DMS 273 (cell line): ENCODE measurements around the gene SLC26A5.
"Not testable (repeated sequence)": the region's sequence is repeated elsewhere in the genome, so short reads cannot be mapped to it uniquely, and the experiment has no call there.

ENCODE experiments used
- DNase-seq: peaks from one replicate; lab custom pipeline; 2025; ENCODE audit not compliant: unreplicated experiment; lab: John Stamatoyannopoulos, UW

Gene SLC26A5

GRCh38 chr7:103405789-103406613, 40.0 kb downstream of the SLC26A5 start:
- DNase-seq, result peak; percentile 40

DNA sequence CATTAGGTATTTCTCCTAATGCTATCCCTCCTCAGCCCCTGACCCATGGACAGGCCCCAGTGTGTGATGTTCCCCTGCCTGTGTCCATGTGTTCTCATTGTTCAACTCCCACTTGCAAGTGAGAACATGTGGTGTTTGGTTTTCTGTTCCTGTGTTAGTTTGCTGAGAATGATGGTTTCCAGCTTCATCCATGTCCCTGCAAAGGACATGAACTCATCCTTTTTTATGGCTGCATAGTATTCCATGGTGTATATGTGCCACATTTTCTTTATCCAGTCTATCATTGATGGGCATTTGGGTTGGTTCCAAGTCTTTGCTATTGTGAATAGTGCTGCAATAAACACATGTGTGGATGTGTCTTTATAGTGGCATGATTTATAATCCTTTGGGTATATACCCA, 46.3 kb downstream of the SLC26A5 start:
- not testable (repeated sequence) for DNase-seq

DNA sequence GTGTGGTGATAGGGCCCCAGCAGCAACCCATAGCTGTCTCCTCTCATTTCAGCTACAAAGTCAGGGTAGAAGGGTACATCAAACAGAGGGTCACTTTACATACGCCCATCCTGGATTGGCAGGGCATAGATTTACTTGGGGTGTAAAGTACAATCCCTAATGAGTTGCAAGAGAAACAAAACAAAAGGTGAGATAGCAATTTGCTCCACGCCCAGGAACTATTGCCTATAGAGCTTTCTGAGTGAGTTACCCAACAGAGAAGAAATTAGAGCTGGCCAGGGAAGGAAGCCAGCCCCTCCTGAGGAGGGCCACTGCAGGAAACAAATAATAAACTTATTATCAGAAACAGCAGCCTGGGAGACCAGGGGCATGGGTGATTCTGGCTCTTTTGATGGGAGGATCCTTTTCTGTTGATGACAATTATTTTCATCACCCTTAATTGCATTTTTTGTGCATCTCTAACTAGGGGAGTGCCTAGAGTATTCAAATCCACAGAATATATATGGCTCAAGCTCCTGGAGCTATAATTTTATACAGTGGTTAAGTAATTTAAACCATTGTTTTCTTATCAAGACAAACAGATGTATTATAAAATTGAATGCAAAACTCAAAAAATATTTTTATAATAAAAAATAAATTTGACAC, 47.4 kb downstream of the SLC26A5 start:
- no peak for DNase-seq

DNA sequence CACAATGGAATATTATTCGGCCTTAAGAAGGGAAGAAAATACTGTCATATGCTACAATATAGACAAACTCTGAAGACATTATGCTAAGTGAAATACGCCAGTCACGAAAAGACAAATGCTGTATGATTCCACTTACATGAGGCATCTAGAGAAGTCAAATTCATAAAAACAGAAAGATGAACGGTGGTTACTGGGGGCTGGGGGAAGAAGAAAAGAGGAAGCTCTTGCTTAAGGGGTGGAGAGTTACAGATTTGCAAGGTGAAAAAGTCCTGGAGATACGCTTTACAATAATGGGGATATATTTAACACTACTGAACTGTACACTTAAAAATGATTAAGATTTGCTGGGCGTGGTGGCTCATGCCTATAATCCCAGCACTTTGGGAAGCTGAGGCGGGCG, 49.5 kb downstream of the SLC26A5 start:
- DNase-seq, result no peak

- DNase-seq, result no peak
These were observed 50.9 kb downstream of the SLC26A5 start for GRCh38 chr7:103395071-103395470.

- DNase-seq, result no peak
These were observed 51.4 kb downstream of the SLC26A5 start for GRCh38 chr7:103394566-103394965.

DNA sequence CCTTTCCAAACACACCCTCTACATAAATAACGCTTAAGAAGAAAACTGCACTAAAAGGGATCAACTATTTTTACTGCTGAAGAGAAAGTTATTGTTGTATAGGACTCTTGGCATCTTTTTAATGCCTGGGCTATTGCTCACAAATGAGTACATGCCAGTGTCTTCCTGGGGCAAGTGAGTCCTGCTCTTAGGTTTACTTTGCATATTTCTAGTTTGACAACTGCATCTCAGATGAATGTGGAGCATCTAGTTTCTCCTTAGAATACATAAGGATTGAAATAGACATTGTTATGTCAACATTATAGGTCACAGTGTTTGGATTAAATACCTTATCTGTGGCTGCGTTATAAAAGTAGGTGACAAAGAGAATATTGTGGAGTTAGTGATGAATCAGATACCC, 54.0 kb downstream of the SLC26A5 start:
- DNase-seq, result no peak

GRCh38 chr7:103391150-103391549, 54.9 kb downstream of the SLC26A5 start:
- no peak for DNase-seq

DNA sequence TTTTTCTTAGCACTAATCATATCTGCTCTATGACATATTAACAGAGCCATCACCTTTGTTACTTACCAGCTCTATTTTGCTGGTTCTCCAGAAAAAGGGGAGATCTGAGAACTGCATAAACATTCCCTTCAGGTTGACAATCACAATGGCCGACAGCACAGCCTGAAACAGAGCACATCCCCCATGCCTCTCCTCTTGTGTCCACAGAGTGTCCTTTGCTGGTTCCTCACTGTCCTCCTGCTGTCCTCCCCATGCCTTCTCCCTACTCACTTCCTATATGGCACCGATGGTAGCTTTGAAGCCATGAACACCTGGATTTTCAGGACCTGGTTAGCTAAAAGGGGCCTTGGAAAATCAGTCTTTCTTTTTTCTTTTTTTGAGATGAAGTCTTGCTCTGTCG, 56.7 kb downstream of the SLC26A5 start:
- no peak for DNase-seq

GRCh38 chr7:103388469-103389140, 57.4 kb downstream of the SLC26A5 start:
- DNase-seq, result no peak

- DNase-seq, result no peak
These were observed 58.8 kb downstream of the SLC26A5 start for GRCh38 chr7:103387242-103387641.

DNA sequence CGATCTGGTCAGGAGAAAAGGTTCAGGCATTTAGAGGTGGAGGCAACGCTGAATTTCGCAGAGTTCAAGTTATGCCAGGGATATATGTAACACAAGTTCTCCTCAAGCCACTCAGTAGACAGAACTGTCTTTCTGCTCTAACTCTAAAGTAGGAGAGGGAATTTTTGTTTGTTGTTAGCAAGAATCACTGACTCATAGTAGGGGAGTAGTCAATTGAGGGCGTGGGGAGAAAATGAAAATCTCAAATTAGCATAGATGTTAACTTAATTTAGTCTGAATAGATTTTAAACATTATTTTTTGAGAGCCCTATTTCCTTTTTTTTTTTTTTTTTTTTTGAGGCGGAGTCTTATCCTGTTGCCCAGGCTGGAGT, 64.0 kb downstream of the SLC26A5 start:
- DNase-seq, result no peak

GRCh38 chr7:103381280-103382031, 64.6 kb downstream of the SLC26A5 start:
- no peak for DNase-seq

DNA sequence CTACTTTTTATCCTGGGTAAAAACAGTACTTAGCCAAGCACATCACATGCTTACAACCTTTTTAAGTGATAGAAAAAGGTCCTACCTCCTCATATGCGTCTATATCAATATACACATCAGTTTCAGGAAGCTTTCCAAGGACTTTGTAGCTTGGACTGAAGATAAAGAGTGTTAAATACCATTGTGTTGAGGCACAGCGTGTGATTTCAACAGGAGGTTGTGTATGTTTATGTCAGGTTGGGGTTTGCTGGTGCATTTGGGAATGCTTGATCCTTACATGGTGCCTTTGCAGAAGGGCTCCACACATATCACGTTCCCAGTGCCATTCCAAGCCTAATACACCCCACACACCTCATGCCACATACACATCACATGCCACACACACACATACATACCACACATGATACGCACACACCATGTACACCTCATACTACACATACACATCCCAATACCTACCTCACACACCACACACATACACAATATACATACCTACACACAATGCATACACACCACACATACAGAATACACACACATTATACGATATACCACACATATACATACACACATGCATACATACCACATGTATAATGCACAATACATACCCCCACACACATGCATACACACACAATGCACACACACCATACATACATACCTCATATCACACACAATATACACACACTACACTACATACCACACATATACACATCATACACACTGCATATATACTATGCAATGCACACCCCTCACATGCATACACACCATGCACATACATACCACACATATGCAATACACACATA, 65.4 kb downstream of the SLC26A5 start:
- DNase-seq, result no peak

GRCh38 chr7:103379270-103379975, 66.6 kb downstream of the SLC26A5 start:
- no peak for DNase-seq

DNA sequence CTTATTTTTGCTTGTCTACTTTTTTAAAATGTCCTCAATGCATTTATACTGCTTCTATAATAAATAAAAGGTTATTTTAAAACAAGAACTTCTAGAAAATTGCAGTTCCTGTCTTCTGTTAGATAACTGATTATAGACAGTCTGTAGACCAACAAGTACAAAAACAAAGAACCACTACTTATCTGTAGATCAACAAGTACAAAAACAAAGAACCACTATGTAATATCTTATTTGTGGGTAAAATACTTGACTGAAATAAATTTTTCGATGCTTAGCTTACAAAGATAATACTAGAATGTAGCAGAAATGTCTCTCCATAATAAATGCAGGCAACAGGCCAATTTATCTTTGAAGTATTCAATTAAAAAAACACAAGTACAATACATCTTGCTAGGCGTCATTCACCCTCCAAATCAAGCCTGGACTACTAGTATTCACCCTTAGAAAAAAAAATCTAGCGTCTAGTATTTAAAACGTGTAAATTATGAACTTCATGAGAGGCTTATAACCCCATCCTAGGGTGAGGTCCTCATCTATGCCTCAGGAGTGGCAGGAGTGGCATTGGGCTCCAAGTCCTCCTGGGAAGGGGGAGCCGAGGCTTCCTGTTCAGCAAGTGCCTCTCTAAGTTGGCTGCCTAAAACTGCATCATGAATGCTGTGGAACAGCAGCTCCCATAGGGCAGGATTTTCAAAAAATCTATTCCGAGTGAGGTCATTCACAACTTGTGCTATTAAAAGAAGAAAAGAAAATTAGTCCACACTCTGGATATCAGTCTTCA, 72.0 kb downstream of the SLC26A5 start:
- no peak for DNase-seq

DNA sequence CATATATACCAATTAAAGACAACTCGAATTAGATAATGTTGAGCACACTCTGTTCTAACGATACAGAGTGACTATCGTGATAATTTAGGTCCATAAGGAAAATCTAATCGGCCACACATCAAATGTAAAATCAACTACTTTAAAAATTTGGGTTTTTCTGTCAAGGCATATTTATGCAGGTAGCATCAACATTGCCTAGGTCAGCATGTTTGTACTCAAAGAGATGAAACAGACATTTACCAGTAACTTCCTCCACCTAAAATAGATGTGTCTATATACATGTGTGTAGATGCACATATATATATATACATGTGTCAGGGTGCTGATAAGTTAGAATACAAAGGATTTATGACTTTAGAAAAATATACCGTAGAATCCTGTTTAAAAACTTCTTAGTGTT, 76.6 kb downstream of the SLC26A5 start:
- no peak for DNase-seq

DNA sequence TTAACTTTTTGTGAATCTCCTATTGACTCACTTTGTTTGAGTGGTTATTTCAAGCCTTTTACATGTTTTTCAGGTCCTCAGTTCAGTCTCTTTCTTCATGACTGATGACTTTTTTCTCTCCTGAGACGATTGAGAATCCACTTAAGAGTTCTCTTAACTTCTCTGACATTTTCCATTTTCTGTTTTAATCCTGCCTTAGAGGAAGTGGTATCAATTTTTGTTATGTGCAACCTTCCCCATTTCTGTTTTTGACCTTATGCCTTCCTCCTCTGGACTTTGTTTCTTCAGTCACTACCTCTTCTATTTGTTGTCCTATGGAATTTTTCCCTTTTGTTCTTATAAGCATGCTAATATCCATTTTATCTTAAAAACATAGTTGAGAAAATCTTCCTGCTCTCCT, 96.2 kb downstream of the SLC26A5 start:
- DNase-seq, result no peak

DNA sequence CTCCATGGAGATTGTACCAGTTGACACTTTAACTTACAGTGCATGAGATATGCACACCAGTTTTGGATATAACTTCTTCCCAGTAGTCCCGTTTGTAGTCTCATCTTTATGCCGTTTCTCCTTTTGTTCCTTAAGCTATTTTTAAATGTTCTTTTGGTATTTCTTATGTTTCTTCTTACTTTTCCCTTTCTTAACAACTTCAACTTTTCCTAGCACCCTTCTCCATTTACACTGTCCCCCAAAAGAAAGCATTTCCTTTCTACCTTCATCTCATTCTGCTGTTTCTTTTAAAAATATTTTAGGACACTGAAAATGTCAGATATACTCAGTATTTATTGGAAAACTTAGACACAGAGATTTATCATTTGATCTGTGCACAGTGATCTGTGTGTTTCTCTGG, 97.0 kb downstream of the SLC26A5 start:
- no peak for DNase-seq
